ENCODE data around the gene B3GNT9. TPM values are rescaled to one million over a fixed set of nuclear protein-coding genes. Genes with fewer than 3 reads are reported as not detected.

The B3GNT9 gene
- total RNA-seq, 1 donor from 2014 or later: 9.3 TPM

DNA sequence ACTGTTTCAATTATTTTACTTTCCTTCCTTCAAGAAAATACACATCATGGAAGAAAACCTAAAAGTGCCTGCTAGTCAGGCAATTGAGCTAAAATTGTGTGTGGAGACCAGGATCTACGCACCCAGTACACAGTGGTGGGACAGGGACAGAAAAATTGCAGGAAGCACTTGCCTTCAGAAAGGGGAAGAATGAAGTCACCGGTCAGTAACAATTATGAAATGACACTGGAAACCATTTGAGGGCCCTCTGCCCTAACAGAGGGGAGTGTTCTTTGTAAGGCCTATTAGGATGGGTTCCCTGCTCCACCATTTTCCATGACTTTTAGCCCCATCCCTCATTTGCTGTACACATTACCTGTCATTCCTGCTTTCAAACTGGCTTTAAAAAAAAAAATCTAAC, 45.6 kb downstream of the B3GNT9 start:
- ATAC-seq: no peak
- intact Hi-C loops (cut with DNase I): loop anchor here (5.0 kb wide), 1 partner anchor 78 kb away; the partner anchor contains the start of gene CBFB
- DNase-seq (ENCODE audit: missing footprints): no peak

DNA sequence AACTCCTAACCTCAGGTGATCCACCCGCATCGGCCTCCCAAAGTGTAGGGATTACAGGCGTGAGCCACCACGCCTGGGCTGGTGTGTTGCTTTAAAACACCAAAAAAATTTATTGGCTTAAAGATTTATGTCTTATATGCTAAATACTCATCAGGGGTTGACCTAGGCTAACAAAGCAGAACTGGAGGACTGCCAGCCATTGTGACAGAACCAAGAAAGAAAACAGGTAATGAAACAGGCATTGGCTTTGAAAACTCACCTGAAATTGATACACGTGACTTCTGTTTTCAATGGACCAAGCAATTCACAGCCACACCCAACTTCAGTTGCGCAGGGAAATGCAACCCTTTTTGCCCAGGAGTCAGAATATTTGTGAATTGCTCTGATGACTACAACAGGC, 46.0 kb downstream of the B3GNT9 start:
- intact Hi-C loops (cut with DNase I): loop anchor here (5.0 kb wide), 2 partner anchors 78 to 128 kb away; partner anchors contain the start of gene CBFB
- no peak for DNase-seq (ENCODE audit: missing footprints)

DNA sequence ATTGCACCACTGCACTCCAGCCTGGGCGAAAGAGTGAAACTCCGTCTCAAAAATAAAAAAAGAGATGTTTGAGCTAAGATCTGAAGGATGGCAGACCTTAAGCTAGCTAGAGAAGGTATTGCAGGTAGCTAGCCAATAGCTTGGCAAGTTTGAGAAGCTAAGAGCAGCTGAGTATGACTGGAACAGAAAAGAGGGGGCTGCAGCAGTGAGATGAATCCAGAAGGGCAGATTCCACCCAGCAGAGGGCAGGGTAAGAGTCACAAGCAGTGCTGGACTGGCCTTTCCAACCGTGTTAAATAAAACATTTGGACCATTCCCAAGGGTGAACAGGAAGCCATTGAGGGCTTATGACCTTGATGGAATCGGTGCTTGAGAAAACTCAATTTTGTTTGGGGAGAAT, 46.7 kb downstream of the B3GNT9 start:
- intact Hi-C loops (cut with DNase I): loop anchor here (5.0 kb wide), 1 partner anchor 127 kb away; no protein-coding TSS in a partner anchor
- DNase-seq (ENCODE audit: missing footprints) (no peak), ATAC-seq (peak; percentile 69)

More for the DNA sequence above, 46.0 kb downstream of the B3GNT9 start:
- no peak for ATAC-seq

DNA sequence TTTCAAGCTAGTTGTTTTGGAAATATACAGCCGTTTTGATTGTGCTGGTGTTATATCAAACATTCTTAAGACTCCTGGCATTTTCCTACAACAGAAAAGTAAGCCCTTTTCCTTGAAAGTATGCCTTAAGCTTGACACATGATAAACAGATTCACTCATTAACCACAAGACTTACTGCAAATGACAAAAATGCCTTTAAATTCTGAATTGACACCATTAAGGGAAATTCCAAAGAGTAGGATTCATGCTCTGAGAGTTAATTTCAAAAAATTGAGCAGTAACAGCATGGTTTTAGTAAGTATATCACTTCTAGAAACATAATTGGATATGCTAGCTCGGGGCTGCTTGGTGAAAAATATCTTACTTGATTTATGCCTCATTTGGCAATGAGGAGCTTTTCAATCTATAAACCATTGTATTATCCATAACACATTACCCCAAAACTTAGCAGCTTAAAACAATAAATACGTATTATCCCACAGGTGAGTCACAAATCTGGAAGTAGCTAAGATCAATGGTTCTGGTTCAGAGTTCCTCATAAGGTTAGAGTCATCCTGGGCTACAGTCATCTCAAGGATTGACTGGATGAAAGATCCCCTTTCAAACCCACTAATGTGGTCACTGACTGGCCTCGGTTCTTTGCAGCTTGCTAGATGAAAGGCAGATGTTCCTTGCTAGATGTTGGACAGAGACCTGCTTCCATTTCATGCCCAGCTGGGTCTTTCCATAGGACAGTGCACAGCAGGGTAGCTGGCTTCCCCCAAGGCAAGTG, 49.3 kb downstream of the B3GNT9 start:
- intact Hi-C loops (cut with DNase I): loop anchor here (5.0 kb wide), 1 partner anchor 124 kb away; no protein-coding TSS in a partner anchor
- no peak for ATAC-seq
- no peak for DNase-seq (ENCODE audit: missing footprints)

DNA sequence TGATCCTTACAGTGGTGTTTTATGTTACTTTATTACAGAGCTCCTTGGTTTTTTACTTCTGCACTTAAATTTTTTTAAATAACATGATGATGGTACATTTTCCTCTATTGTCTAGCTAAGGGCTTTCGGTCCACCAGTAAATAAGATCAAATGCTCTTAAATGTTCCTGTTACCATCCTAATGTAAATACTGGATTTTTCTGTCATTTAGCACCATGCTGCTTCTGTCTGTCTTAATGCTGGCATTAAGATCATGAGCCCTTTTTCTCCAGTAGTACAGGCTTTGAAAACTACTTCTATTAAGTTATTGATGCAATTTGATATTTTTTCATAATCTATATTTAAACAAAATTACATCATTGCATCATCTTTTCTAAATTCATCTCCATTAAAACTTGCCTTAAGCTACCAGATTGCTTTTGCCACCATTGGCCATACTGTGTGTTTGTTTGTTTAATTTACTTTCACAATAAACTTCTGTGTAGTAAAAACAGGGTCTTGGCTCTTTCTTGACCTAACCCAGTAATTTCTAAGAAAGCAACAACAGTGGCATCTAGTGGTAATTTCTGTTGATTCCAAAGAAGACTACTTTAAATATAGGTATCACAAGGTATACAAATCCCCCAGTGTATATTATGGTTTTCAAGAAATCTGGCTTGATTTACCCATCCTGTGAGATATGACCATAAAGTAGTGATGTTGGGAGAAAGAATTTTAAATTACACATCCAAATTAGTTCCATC, 50.1 kb downstream of the B3GNT9 start:
- ATAC-seq (no peak), DNase-seq (ENCODE audit: missing footprints) (no peak)
- intact Hi-C loops (cut with DNase I): loop anchor here (5.0 kb wide), 1 partner anchor 123 kb away; no protein-coding TSS in a partner anchor

DNA sequence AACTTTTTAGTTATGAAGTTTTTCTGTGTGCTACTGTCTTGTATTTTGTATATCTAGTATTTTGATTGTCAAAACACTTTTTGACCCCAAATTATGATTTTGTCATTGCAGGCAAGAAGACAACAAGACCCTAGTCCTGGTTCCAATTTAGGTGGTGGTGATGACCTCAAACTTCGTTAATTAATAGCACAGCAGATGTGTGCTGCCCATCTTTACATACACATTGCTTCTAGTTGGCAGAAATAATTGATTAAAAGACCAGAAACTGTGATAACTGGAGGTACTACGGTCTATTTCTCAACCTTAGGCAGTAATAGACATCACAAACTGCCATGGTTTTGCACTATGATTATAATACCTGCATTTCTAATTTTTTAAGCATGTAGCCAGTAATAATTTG, 52.2 kb downstream of the B3GNT9 start:
- ATAC-seq (no peak), DNase-seq (ENCODE audit: missing footprints) (no peak)
- intact Hi-C loops (cut with DNase I): no loop called here

Other genes starting within 250 kb of the B3GNT9 start
- 0.16 TPM for gene CDH16, start 232.1 kb downstream of the B3GNT9 start, total RNA-seq
- 84.3 TPM for gene RRAD, start 225.5 kb downstream of the B3GNT9 start, total RNA-seq
- 127 TPM for gene CIAO2B, start 216.6 kb downstream of the B3GNT9 start, total RNA-seq
- gene CES2, start 215.5 kb downstream of the B3GNT9 start, total RNA-seq: 126 TPM
- gene CES3, start 189.7 kb downstream of the B3GNT9 start, total RNA-seq: 0.78 TPM
- gene CES4A, start 162.4 kb downstream of the B3GNT9 start, total RNA-seq: 4.6 TPM
- 22.0 TPM for gene CBFB, start 121.8 kb downstream of the B3GNT9 start, total RNA-seq
- gene PHAF1, start 41.1 kb downstream of the B3GNT9 start, total RNA-seq: 10.8 TPM
- 8.2 TPM for gene TRADD, start 8.9 kb upstream of the B3GNT9 start, total RNA-seq
- gene FBXL8, start 9.0 kb upstream of the B3GNT9 start, total RNA-seq: 10.8 TPM
- 49.9 TPM for gene HSF4, start 13.7 kb upstream of the B3GNT9 start, total RNA-seq
- gene NOL3, start 19.5 kb upstream of the B3GNT9 start, total RNA-seq: 109 TPM
- 9.8 TPM for gene MATCAP1, start 33.0 kb upstream of the B3GNT9 start, total RNA-seq
- gene EXOC3L1, start 39.1 kb upstream of the B3GNT9 start, total RNA-seq: 4.1 TPM
- gene E2F4, start 41.2 kb upstream of the B3GNT9 start, total RNA-seq: 36.9 TPM
- 0.89 TPM for gene ELMO3, start 48.1 kb upstream of the B3GNT9 start, total RNA-seq
- gene TMEM208, start 76.1 kb upstream of the B3GNT9 start, total RNA-seq: 12.5 TPM
- gene FHOD1, start 96.5 kb upstream of the B3GNT9 start, total RNA-seq: 15.3 TPM
- 0.84 TPM for gene SLC9A5, start 98.0 kb upstream of the B3GNT9 start, total RNA-seq
- gene PLEKHG4, start 128.5 kb upstream of the B3GNT9 start, total RNA-seq: 1.1 TPM
- gene KCTD19, start 175.7 kb upstream of the B3GNT9 start, total RNA-seq: not detected
- not detected for gene LRRC36, start 175.8 kb upstream of the B3GNT9 start, total RNA-seq
- 9.5 TPM for gene TPPP3, start 242.5 kb upstream of the B3GNT9 start, total RNA-seq

Measured in Right ventricle myocardium inferior (tissue), 1 donor.